ENCODE data around the gene LDLRAD4. TPM values are rescaled to one million over a fixed set of nuclear protein-coding genes. Genes with fewer than 3 reads are reported as not detected.

Gene LDLRAD4
- total RNA-seq (2014; rRNA removed), result 0.58 TPM in 1 of 2 replicates, not detected in the other
- polyA plus RNA-seq (2012), result not detected

- no peak for DNase-seq (ENCODE audit: low read depth)
Observed at GRCh38 chr18:13218368-13218991, at the start of gene LDLRAD4. TSS of gene LDLRAD4 (plus strand) at chr18:13218760.

GRCh38 chr18:13173578-13174145 is 44.9 kb upstream of the LDLRAD4 start:
- DNase-seq (ENCODE audit: low read depth), result no peak

- no peak for DNase-seq (ENCODE audit: low read depth)
Observed at GRCh38 chr18:13175266-13175665, 43.3 kb upstream of the LDLRAD4 start.

- peak; percentile 3 for DNase-seq (ENCODE audit: low read depth)
Observed at GRCh38 chr18:13175754-13176210, 42.8 kb upstream of the LDLRAD4 start.

GRCh38 chr18:13176847-13177246 is 41.7 kb upstream of the LDLRAD4 start:
- no peak for DNase-seq (ENCODE audit: low read depth)

GRCh38 chr18:13178197-13178596 is 40.4 kb upstream of the LDLRAD4 start:
- no peak for DNase-seq (ENCODE audit: low read depth)

- DNase-seq (ENCODE audit: low read depth), result peak; percentile 4
Observed at GRCh38 chr18:13178976-13179375, 39.6 kb upstream of the LDLRAD4 start.

GRCh38 chr18:13179566-13180113 is 38.9 kb upstream of the LDLRAD4 start:
- no peak for DNase-seq (ENCODE audit: low read depth)

- DNase-seq (ENCODE audit: low read depth), result no peak
Observed at GRCh38 chr18:13180614-13181375, 37.8 kb upstream of the LDLRAD4 start.

GRCh38 chr18:13181765-13182164 is 36.8 kb upstream of the LDLRAD4 start:
- no peak for DNase-seq (ENCODE audit: low read depth)

- no peak for DNase-seq (ENCODE audit: low read depth)
Observed at GRCh38 chr18:13183359-13183758, 35.2 kb upstream of the LDLRAD4 start.

GRCh38 chr18:13183790-13184189 is 34.8 kb upstream of the LDLRAD4 start:
- DNase-seq (ENCODE audit: low read depth), result no peak

GRCh38 chr18:13184396-13184795 is 34.2 kb upstream of the LDLRAD4 start:
- no peak for DNase-seq (ENCODE audit: low read depth)

GRCh38 chr18:13185675-13186198 is 32.8 kb upstream of the LDLRAD4 start:
- DNase-seq (ENCODE audit: low read depth), result no peak

GRCh38 chr18:13186687-13187086 is 31.9 kb upstream of the LDLRAD4 start:
- no peak for DNase-seq (ENCODE audit: low read depth)

GRCh38 chr18:13187498-13187897 is 31.1 kb upstream of the LDLRAD4 start:
- DNase-seq (ENCODE audit: low read depth), result no peak

GRCh38 chr18:13191031-13191430 is 27.5 kb upstream of the LDLRAD4 start:
- no peak for DNase-seq (ENCODE audit: low read depth)

GRCh38 chr18:13191779-13192178 is 26.8 kb upstream of the LDLRAD4 start:
- no peak for DNase-seq (ENCODE audit: low read depth)

- no peak for DNase-seq (ENCODE audit: low read depth)
Observed at GRCh38 chr18:13192970-13193369, 25.6 kb upstream of the LDLRAD4 start.

- DNase-seq (ENCODE audit: low read depth), result no peak
Observed at GRCh38 chr18:13194239-13194638, 24.3 kb upstream of the LDLRAD4 start.

- DNase-seq (ENCODE audit: low read depth), result no peak
Observed at GRCh38 chr18:13198701-13199100, 19.9 kb upstream of the LDLRAD4 start.

- no peak for DNase-seq (ENCODE audit: low read depth)
Observed at GRCh38 chr18:13199169-13199568, 19.4 kb upstream of the LDLRAD4 start.
